ENCODE measurements around the gene HOXB5.

HOXB5 gene

DNA sequence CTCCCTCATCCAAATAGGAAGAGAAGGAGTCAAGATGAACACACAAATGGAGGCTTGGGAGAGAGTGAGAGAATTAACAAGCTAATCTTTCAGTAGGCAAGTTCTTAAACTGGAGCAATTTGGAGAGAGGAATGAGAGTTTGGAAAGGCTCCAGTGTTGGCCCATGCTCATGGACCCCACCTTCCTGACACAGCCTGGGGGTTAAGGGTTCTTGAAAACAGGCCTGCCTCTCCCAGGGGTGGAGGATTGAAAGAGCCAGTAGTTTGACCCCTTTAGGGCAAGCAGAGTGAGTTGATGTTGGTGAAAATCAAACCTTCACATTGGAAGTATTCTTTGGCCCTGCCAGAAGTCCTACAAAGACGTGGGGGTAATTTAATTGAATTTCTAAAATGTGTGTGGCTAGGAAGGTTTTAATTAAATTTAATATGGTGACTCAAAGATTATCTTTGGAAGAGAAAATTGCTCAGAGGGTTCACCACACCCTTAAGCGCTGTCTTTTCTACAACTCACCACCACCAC lies 9.3 kb downstream of the HOXB5 start:
- no peaks in the 10 kb centered on the region for H3K9me2 ChIP-seq (ENCODE audit: low read depth, low read length)
- no peaks in the 10 kb centered on the region for H3K79me2 ChIP-seq (ENCODE audit: insufficient read depth, low read length)
- no peaks in the 10 kb centered on the region for H3K9me3 ChIP-seq (ENCODE audit: low read length)
- 0 out of 2 replicates have a peak, but pooled peaks cover 6% of the 10 kb centered on the region for H3K27me3 ChIP-seq (ENCODE audit: insufficient read depth, low read length)
- H4K20me1 ChIP-seq (ENCODE audit: insufficient read depth, low read length) = no peaks in the 10 kb centered on the region
- H3K9ac ChIP-seq (ENCODE audit: low read length) = no peak overlapping the region
- H3K4me3 ChIP-seq (ENCODE audit: low read depth, low read length, poor library complexity, severe bottlenecking) = no peak overlapping the region
- H3K36me3 ChIP-seq (ENCODE audit: insufficient read depth, low read length) = no peaks in the 10 kb centered on the region
- TF ChIP-seq EZH2 (IDR thresholded peaks at IDR 0.05; ENCODE audit: borderline replicate concordance, low read length) = no peak
- TF ChIP-seq, protein P1, sequence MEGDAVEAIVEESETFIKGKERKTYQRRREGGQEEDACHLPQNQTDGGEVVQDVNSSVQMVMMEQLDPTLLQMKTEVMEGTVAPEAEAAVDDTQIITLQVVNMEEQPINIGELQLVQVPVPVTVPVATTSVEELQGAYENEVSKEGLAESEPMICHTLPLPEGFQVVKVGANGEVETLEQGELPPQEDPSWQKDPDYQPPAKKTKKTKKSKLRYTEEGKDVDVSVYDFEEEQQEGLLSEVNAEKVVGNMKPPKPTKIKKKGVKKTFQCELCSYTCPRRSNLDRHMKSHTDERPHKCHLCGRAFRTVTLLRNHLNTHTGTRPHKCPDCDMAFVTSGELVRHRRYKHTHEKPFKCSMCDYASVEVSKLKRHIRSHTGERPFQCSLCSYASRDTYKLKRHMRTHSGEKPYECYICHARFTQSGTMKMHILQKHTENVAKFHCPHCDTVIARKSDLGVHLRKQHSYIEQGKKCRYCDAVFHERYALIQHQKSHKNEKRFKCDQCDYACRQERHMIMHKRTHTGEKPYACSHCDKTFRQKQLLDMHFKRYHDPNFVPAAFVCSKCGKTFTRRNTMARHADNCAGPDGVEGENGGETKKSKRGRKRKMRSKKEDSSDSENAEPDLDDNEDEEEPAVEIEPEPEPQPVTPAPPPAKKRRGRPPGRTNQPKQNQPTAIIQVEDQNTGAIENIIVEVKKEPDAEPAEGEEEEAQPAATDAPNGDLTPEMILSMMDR (IDR thresholded peaks at IDR 0.05; ENCODE audit: low read length) = no peak
- H3K4me2 ChIP-seq (ENCODE audit: low read length) = no peak overlapping the region
- H3K4me1 ChIP-seq (ENCODE audit: insufficient read depth, low read length, severe bottlenecking) = peaks cover 7% of the 10 kb centered on the region
- no peak overlapping the region for H3K27ac ChIP-seq (ENCODE audit: low read depth, low read length, poor library complexity, severe bottlenecking)
- no peak overlapping the region for H2AFZ ChIP-seq (ENCODE audit: low read length)
- no peaks in the 10 kb centered on the region for H3F3A ChIP-seq (ENCODE audit: insufficient read depth, low read length)

DNA sequence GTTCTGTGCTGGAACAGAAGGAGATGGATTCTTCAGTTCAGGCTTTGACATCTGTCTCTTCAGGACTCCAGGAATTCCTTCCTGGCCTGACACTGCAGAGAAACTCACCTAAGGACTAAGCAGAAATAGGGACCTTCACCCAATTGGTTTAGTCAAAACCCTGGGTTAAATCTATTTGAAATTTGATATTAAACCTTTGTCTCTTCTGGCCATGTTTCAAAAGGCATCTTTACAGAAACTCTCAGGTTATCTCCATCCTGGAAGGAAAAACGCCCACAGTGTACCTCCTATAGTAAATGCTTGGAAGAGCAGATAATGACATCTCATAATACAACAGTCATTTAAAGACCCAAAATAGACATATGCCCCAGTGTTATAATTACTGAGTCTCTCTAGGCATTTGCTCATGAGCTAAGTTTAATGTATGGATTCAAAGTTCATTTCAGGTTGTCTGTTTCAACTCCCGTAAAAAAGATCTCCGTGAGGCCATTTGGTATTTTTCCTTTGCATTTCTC lies 9.8 kb downstream of the HOXB5 start:
- Histone ChIP-seq H3K4me3 (ENCODE audit: low read depth, low read length, poor library complexity, severe bottlenecking) (no peak overlapping the region), H3K36me3 (ENCODE audit: insufficient read depth, low read length) (no peaks in the 10 kb centered on the region), H3K79me2 (ENCODE audit: insufficient read depth, low read length) (no peaks in the 10 kb centered on the region), H3K9me2 (ENCODE audit: low read depth, low read length) (no peaks in the 10 kb centered on the region), H3K4me1 (ENCODE audit: insufficient read depth, low read length, severe bottlenecking) (peaks cover 7% of the 10 kb centered on the region), H3F3A (ENCODE audit: insufficient read depth, low read length) (no peaks in the 10 kb centered on the region), H3K27me3 (ENCODE audit: insufficient read depth, low read length) (0 out of 2 replicates have a peak, but pooled peaks cover 6% of the 10 kb centered on the region), H3K9me3 (ENCODE audit: low read length) (no peaks in the 10 kb centered on the region), H3K4me2 (ENCODE audit: low read length) (no peak overlapping the region), H3K27ac (ENCODE audit: low read depth, low read length, poor library complexity, severe bottlenecking) (no peak overlapping the region), H4K20me1 (ENCODE audit: insufficient read depth, low read length) (no peaks in the 10 kb centered on the region), H3K9ac (ENCODE audit: low read length) (no peak overlapping the region), H2AFZ (ENCODE audit: low read length) (no peak overlapping the region)
- TF ChIP-seq EZH2 (IDR thresholded peaks at IDR 0.05; ENCODE audit: borderline replicate concordance, low read length) = no peak
- TF ChIP-seq, protein P1 (IDR thresholded peaks at IDR 0.05; ENCODE audit: low read length) = no peak

DNA sequence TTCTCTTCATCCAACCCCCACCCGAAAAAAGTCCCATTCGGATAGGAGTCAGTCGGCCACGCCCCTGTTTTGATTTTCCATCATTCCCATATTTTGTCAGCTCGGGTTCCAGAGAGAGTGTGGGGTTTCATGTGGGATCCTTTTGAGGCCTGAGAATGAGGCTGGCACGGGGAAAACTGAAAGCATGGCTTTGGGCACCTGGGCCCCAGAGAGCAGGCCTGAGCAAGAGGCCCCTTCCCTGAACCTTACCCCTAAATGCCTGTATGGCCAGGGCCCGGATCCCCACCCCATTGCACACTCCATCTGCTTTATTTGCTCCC lies 10.9 kb downstream of the HOXB5 start:
- Histone ChIP-seq H3K4me1 (ENCODE audit: insufficient read depth, low read length, severe bottlenecking) (peaks cover 7% of the 10 kb centered on the region), H3K9me2 (ENCODE audit: low read depth, low read length) (no peaks in the 10 kb centered on the region), H3K4me3 (ENCODE audit: low read depth, low read length, poor library complexity, severe bottlenecking) (no peak overlapping the region), H2AFZ (ENCODE audit: low read length) (no peak overlapping the region), H3F3A (ENCODE audit: insufficient read depth, low read length) (no peaks in the 10 kb centered on the region), H3K9me3 (ENCODE audit: low read length) (no peaks in the 10 kb centered on the region), H3K79me2 (ENCODE audit: insufficient read depth, low read length) (no peaks in the 10 kb centered on the region), H4K20me1 (ENCODE audit: insufficient read depth, low read length) (no peaks in the 10 kb centered on the region), H3K4me2 (ENCODE audit: low read length) (no peak overlapping the region), H3K27me3 (ENCODE audit: insufficient read depth, low read length) (0 out of 2 replicates have a peak, but pooled peaks cover 6% of the 10 kb centered on the region), H3K36me3 (ENCODE audit: insufficient read depth, low read length) (no peaks in the 10 kb centered on the region), H3K27ac (ENCODE audit: low read depth, low read length, poor library complexity, severe bottlenecking) (no peak overlapping the region), H3K9ac (ENCODE audit: low read length) (no peak overlapping the region)
- TF ChIP-seq, protein P1 (IDR thresholded peaks at IDR 0.05; ENCODE audit: low read length) = no peak
- TF ChIP-seq EZH2 (IDR thresholded peaks at IDR 0.05; ENCODE audit: borderline replicate concordance, low read length) = no peak
